MM.1S (cell line): ENCODE results near the gene EDEM1.

Experiments used
- DNase-seq: peaks from one replicate; pipeline ENCODE4 v3.0.0-alpha.2; 2015
- H2AFZ ChIP-seq: fragments of 300-600 bp; sonication (generic); 2 replicates; pipeline ENCODE4 v1.6.0; 2016; ENCODE audit warnings: antibody characterized with exemption, low read length
- H3F3A ChIP-seq: fragments of 300-600 bp; sonication (generic); 2 replicates; pipeline ENCODE4 v1.6.1; 2016; ENCODE audit warnings: mild to moderate bottlenecking, antibody characterized with exemption, low read length, moderate library complexity, mixed read lengths; ENCODE audit not compliant: insufficient read depth
- H3K27ac ChIP-seq: fragments of 300-600 bp; sonication (generic); 2 replicates; pipeline ENCODE4 v1.5.1; 2016; ENCODE audit warnings: mild to moderate bottlenecking, low read length
- H3K27me3 ChIP-seq: fragments of 300-600 bp; sonication (generic); replicated peaks from 2 replicates; pipeline ENCODE4 v1.6.0; 2016; ENCODE audit warnings: low read length; ENCODE audit not compliant: insufficient read depth
- H3K36me3 ChIP-seq: fragments of 300-600 bp; sonication (generic); replicated peaks from 2 replicates; pipeline ENCODE4 v1.6.1; 2016; ENCODE audit warnings: mild to moderate bottlenecking, low read length, mixed read lengths; ENCODE audit not compliant: insufficient read depth
- H3K4me1 ChIP-seq: fragments of 300-600 bp; sonication (generic); 2 replicates; pipeline ENCODE4 v1.6.1; 2016; ENCODE audit warnings: low read length, mixed read lengths
- H3K4me2 ChIP-seq: fragments of 300-600 bp; sonication (generic); 2 replicates; pipeline ENCODE4 v1.6.0; 2016; ENCODE audit warnings: low read depth, low read length
- H3K4me3 ChIP-seq: fragments of 300-600 bp; sonication (generic); 2 replicates; pipeline ENCODE4 v1.5.1; 2016; ENCODE audit warnings: low read length, mixed read lengths
- H3K79me2 ChIP-seq: fragments of 300-600 bp; sonication (generic); 2 replicates; pipeline ENCODE4 v1.6.1; 2016; ENCODE audit warnings: mixed run types, low read length, mixed read lengths
- H3K9ac ChIP-seq: fragments of 300-600 bp; sonication (generic); 2 replicates; pipeline ENCODE4 v1.6.1; 2016; ENCODE audit warnings: low read length, mixed read lengths
- H3K9me2 ChIP-seq: fragments of 300-600 bp; sonication (generic); replicated peaks from 2 replicates; pipeline ENCODE4 v1.6.1; 2016; ENCODE audit warnings: mild to moderate bottlenecking, low read length, mixed read lengths; ENCODE audit not compliant: insufficient read depth
- H3K9me3 ChIP-seq: fragments of 300-600 bp; sonication (generic); replicated peaks from 2 replicates; pipeline ENCODE4 v1.6.1; 2016; ENCODE audit warnings: mild to moderate bottlenecking, low read length, mixed read lengths; ENCODE audit not compliant: insufficient read depth
- H4K20me1 ChIP-seq: fragments of 300-600 bp; sonication (generic); 2 replicates; pipeline ENCODE4 v1.6.1; 2016; ENCODE audit warnings: mild to moderate bottlenecking, low read length, moderate library complexity, mixed read lengths; ENCODE audit not compliant: insufficient read depth
- CTCF ChIP-seq: fragments of 300-600 bp; sonication (generic); IDR thresholded peaks from 2 replicates; pipeline ENCODE4 v1.5.1; 2016; ENCODE audit warnings: antibody characterized with exemption, low read length, mixed read lengths
- EZH2 ChIP-seq: fragments of 300-600 bp; sonication (generic); optimal IDR thresholded peaks from 2 replicates; pipeline ENCODE3; 2017; ENCODE audit warnings: low read depth, mild to moderate bottlenecking, antibody characterized with exemption, low read length, mixed read lengths
- EZH2phosphoT487 ChIP-seq: fragments of 300-600 bp; sonication (generic); IDR thresholded peaks from 2 replicates; pipeline ENCODE4 v1.6.1; 2018; ENCODE audit warnings: antibody characterized with exemption, low read length

EDEM1 gene

GRCh38 chr3:5221701-5222100 lies 34.2 kb downstream of the EDEM1 start:
- H3K4me2 ChIP-seq, result no peak overlapping the region
- no peak overlapping the region for H3K27ac ChIP-seq
- peaks cover 26% of the 10 kb centered on the region for H3F3A ChIP-seq
- H3K79me2 ChIP-seq, result peaks cover 16% of the 10 kb centered on the region
- no peak overlapping the region for H3K4me3 ChIP-seq
- H3K9ac ChIP-seq, result no peak overlapping the region
- no peaks in the 10 kb centered on the region for H3K9me2 ChIP-seq
- peaks cover 5% of the 10 kb centered on the region; the same call in 1 of the 2 replicates for H3K4me1 ChIP-seq
- no peaks in the 10 kb centered on the region for H3K27me3 ChIP-seq
- TF ChIP-seq CTCF (no peak), EZH2phosphoT487 (no peak), EZH2 (no peak)
- no peak overlapping the region for H2AFZ ChIP-seq
- DNase-seq, result no peak
- H4K20me1 ChIP-seq, result no peaks in the 10 kb centered on the region
- H3K36me3 ChIP-seq, result peaks cover 9% of the 10 kb centered on the region
- no peaks in the 10 kb centered on the region for H3K9me3 ChIP-seq

DNA sequence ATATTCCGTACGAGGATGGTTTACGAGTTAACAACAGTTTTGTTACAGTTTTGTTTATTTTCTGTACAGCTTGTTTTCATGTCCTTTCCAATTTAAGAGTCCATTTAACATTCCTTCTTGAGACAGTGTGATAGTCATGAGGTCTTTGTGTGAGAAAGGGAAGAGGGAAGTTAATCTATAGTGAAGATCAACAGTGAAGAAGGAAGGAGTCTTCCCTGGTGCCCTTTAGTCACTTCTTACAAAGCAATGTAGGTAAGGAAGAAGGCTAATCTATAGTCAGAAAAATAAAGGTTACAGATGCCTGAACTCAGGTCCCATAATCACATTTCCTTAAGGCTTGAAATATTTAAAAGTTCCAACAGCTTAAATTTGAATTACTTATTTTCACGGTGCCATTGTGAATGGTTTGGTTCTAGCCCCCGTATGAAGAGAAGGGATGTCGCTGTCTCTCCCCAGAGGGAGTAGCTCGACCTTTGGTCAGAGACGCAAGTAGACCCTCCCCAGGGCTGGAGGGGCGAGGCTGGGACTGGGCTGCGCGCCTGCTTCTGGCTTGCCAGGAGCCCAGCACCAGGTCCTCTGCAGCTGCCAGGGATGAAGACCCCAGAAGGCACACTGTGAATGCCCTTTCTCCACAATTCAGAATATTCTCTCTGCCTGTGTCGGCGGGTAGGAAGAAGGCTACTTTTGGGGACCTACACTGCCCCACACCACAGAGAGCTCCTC lies 34.9 kb downstream of the EDEM1 start:
- TF ChIP-seq CTCF (no peak), EZH2phosphoT487 (no peak), EZH2 (no peak)
- no peaks in the 10 kb centered on the region for H3K9me2 ChIP-seq
- DNase-seq, result no peak
- H3K4me3 ChIP-seq, result no peak overlapping the region
- no peaks in the 10 kb centered on the region for H3K27me3 ChIP-seq
- H3K4me2 ChIP-seq, result no peak overlapping the region
- H3K9me3 ChIP-seq, result no peaks in the 10 kb centered on the region
- H3K79me2 ChIP-seq, result peaks cover 9% of the 10 kb centered on the region
- H3K36me3 ChIP-seq, result peaks cover 9% of the 10 kb centered on the region
- no peaks in the 10 kb centered on the region for H4K20me1 ChIP-seq
- peaks cover 23% of the 10 kb centered on the region for H3F3A ChIP-seq
- no peak overlapping the region for H3K9ac ChIP-seq
- peaks cover 3% of the 10 kb centered on the region; the same call in 1 of the 2 replicates for H3K4me1 ChIP-seq
- no peak overlapping the region for H3K27ac ChIP-seq
- H2AFZ ChIP-seq, result no peak overlapping the region

DNA sequence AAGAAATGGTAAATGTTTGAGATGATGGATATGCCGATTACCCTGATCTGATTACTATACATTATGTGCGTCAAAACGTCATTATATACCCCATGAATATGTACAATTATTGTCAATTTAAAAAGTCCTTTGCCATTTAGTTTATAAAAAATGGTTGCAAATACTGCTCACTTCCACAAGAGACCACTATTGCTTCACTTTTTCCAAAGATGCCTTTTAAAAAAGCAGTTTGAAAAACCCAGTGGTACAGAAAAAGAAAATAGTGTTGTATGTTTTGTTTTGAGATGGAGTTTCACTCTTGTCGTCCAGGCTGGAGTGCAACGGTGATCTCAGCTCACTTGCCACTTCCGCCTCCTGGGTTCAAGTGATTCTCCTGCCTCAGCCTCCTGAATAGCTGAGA lies 39.3 kb downstream of the EDEM1 start:
- Histone ChIP-seq H2AFZ (no peak overlapping the region), H3K27me3 (no peaks in the 10 kb centered on the region), H3K36me3 (no peaks in the 10 kb centered on the region), H3K4me3 (0 out of 2 replicates have a peak overlapping the region, but pooled peaks have one; percentile 3), H3F3A (peaks cover 11% of the 10 kb centered on the region), H3K4me1 (peaks cover 13% of the 10 kb centered on the region), H3K9me2 (no peaks in the 10 kb centered on the region), H3K9me3 (no peaks in the 10 kb centered on the region), H3K4me2 (peak overlapping the region; percentile 29; the same call in 1 of the 2 replicates), H3K79me2 (no peaks in the 10 kb centered on the region), H3K27ac (no peak overlapping the region), H4K20me1 (no peaks in the 10 kb centered on the region), H3K9ac (no peak overlapping the region)
- TF ChIP-seq EZH2phosphoT487, result no peak
- TF ChIP-seq EZH2, result no peak
- peak; percentile 47 for TF ChIP-seq CTCF
- DNase-seq, result peak; percentile 65
